H9 (cell line): ENCODE measurements around the gene TPX2. TPM values are rescaled to one million over a fixed set of nuclear protein-coding genes. Genes with fewer than 3 reads are reported as not detected.
A peak's percentile ranks its signal among the peaks of the same experiment; 100 is the strongest.

ENCODE experiments used
- DNase-seq: peaks from one replicate; pipeline ENCODE4 v3.0.0-alpha.2; 2017
- H2AFZ ChIP-seq: one replicate; pipeline ENCODE4 v1.6.1; 2013; ENCODE audit warnings: mild to moderate bottlenecking, low read length, control low read depth, moderate library complexity
- H2AK5ac ChIP-seq: 2 replicates; pipeline ENCODE4 v1.6.1; 2013; ENCODE audit warnings: low read length, control low read depth, mixed read lengths; ENCODE audit not compliant: insufficient read length
- H2BK120ac ChIP-seq: one replicate; pipeline ENCODE4 v1.6.1; 2013; ENCODE audit warnings: low read depth, mild to moderate bottlenecking, low read length, control low read depth, inconsistent platforms; ENCODE audit not compliant: poor library complexity, severe bottlenecking
- H2BK12ac ChIP-seq: 2 replicates; pipeline ENCODE4 v1.6.1; 2013; ENCODE audit warnings: low read length, control low read depth, mixed read lengths, low read depth; ENCODE audit not compliant: insufficient read length
- H2BK15ac ChIP-seq: 2 replicates; pipeline ENCODE4 v1.6.1; 2013; ENCODE audit warnings: low read depth, low read length, control low read depth
- H2BK20ac ChIP-seq: one replicate; pipeline ENCODE4 v1.6.1; 2013; ENCODE audit warnings: low read depth, mild to moderate bottlenecking, low read length, control low read depth, inconsistent platforms; ENCODE audit not compliant: poor library complexity, severe bottlenecking
- H2BK5ac ChIP-seq: 2 replicates; pipeline ENCODE4 v1.6.1; 2013; ENCODE audit warnings: low read length, control low read depth, mixed read lengths; ENCODE audit not compliant: insufficient read length
- H3K14ac ChIP-seq: 2 replicates; pipeline ENCODE4 v1.6.1; 2013; ENCODE audit warnings: low read length, control low read depth; ENCODE audit not compliant: insufficient read depth
- H3K18ac ChIP-seq: 2 replicates; pipeline ENCODE4 v1.6.1; 2013; ENCODE audit warnings: low read depth, mild to moderate bottlenecking, mixed read lengths, low read length, control low read depth; ENCODE audit not compliant: insufficient read length
- H3K23ac ChIP-seq: 2 replicates; pipeline ENCODE4 v1.6.1; 2013; ENCODE audit warnings: low read length, control low read depth, mixed read lengths, low read depth; ENCODE audit not compliant: insufficient read length
- H3K23me2 ChIP-seq: 2 replicates; pipeline ENCODE4 v1.6.1; 2013; ENCODE audit warnings: low read depth, mild to moderate bottlenecking, mixed read lengths, low read length, control low read depth; ENCODE audit not compliant: insufficient read length, poor library complexity, severe bottlenecking
- H3K27ac ChIP-seq: 2 replicates; pipeline ENCODE4 v1.5.1; 2013; ENCODE audit warnings: low read length, control low read depth, mixed read lengths, low read depth; ENCODE audit not compliant: insufficient read length
- H3K27me3 ChIP-seq: 2 replicates; pipeline ENCODE4 v1.6.1; 2013; ENCODE audit warnings: low read length, control low read depth, inconsistent platforms; ENCODE audit not compliant: insufficient read depth
- H3K4ac ChIP-seq: 2 replicates; pipeline ENCODE4 v1.6.1; 2013; ENCODE audit warnings: low read depth, mild to moderate bottlenecking, control low read depth, inconsistent platforms, low read length, moderate library complexity
- H3K4me1 ChIP-seq: 2 replicates; pipeline ENCODE4 v1.6.1; 2013; ENCODE audit warnings: low read length, control low read depth, inconsistent platforms; ENCODE audit not compliant: insufficient read depth
- H3K4me2 ChIP-seq: 2 replicates; pipeline ENCODE4 v1.6.1; 2013; ENCODE audit warnings: low read length, control low read depth, mixed read lengths; ENCODE audit not compliant: insufficient read length, insufficient read depth
- H3K56ac ChIP-seq: 2 replicates; pipeline ENCODE4 v1.6.1; 2013; ENCODE audit warnings: low read depth, mild to moderate bottlenecking, mixed read lengths, low read length, control low read depth; ENCODE audit not compliant: insufficient read length
- H3K79me1 ChIP-seq: 2 replicates; pipeline ENCODE4 v1.6.1; 2013; ENCODE audit warnings: low read depth, mild to moderate bottlenecking, moderate library complexity, low read length, control low read depth, inconsistent platforms; ENCODE audit not compliant: insufficient read depth, poor library complexity, severe bottlenecking
- H3K79me2 ChIP-seq: 2 replicates; pipeline ENCODE4 v1.6.1; 2013; ENCODE audit warnings: low read length, control low read depth, inconsistent platforms; ENCODE audit not compliant: insufficient read depth
- H3K9ac ChIP-seq: 2 replicates; pipeline ENCODE4 v1.6.1; 2013; ENCODE audit warnings: low read length, control low read depth, mixed read lengths; ENCODE audit not compliant: insufficient read length; ENCODE audit errors: extremely low read depth
- H3K9me3 ChIP-seq: one replicate; pipeline ENCODE4 v1.6.1; 2013; ENCODE audit warnings: low read depth, low read length, inconsistent platforms; ENCODE audit not compliant: control insufficient read depth
- H3T11ph ChIP-seq: one replicate; pipeline ENCODE4 v1.6.1; 2013; ENCODE audit warnings: mild to moderate bottlenecking, low read length, control low read depth, inconsistent platforms
- H4K20me1 ChIP-seq: one replicate; pipeline ENCODE4 v1.6.1; 2013; ENCODE audit not compliant: control insufficient read depth, insufficient read length, insufficient read depth
- H4K5ac ChIP-seq: 2 replicates; pipeline ENCODE4 v1.6.1; 2013; ENCODE audit warnings: low read depth, mild to moderate bottlenecking, mixed read lengths, low read length, control low read depth; ENCODE audit not compliant: insufficient read length
- H4K8ac ChIP-seq: replicated peaks from 2 replicates; pipeline ENCODE4 v1.6.1; 2013; ENCODE audit warnings: low read length, control low read depth, mixed read lengths, low read depth; ENCODE audit not compliant: insufficient read length
- H4K91ac ChIP-seq: 2 replicates; pipeline ENCODE4 v1.6.1; 2013; ENCODE audit warnings: low read depth, mild to moderate bottlenecking, moderate library complexity, mixed read lengths, low read length, control low read depth; ENCODE audit not compliant: insufficient read length
- H3K27ac Mint-ChIP-seq, 3 experiments: 2 replicates in 2 of 3; 3 replicates in 1 of 3; pipeline ENCODE4 v1.8.0; 2020 to 2021; ENCODE audit warnings: mixed read lengths in 3 of 3, mild to moderate bottlenecking in 1 of 3, moderate library complexity in 1 of 3
- H3K27me3 Mint-ChIP-seq: 2 replicates; pipeline ENCODE4 v1.8.0; 2021; ENCODE audit warnings: low read depth, mild to moderate bottlenecking, moderate library complexity, mixed read lengths
- H3K36me3 Mint-ChIP-seq, 3 experiments: 2 replicates in 2 of 3; 3 replicates in 1 of 3; pipeline ENCODE4 v1.8.0; 2020 to 2021; ENCODE audit warnings: low read depth in 3 of 3, mixed read lengths in 3 of 3; ENCODE audit not compliant: insufficient read depth in 1 of 3
- H3K4me1 Mint-ChIP-seq, 2 experiments: 2 replicates each; pipeline ENCODE4 v1.8.0; 2020; ENCODE audit warnings: mixed read lengths in 2 of 2
- H3K4me3 Mint-ChIP-seq, 2 experiments: 2 replicates in 1 of 2; 3 replicates in 1 of 2; pipeline ENCODE4 v1.8.0; 2020 to 2021; ENCODE audit warnings: mild to moderate bottlenecking in 2 of 2, mixed read lengths in 2 of 2, moderate library complexity in 1 of 2
- H3K9me3 Mint-ChIP-seq, 2 experiments: 2 replicates in 1 of 2; 3 replicates in 1 of 2; pipeline ENCODE4 v1.8.0; 2020; ENCODE audit warnings: mild to moderate bottlenecking in 2 of 2, mixed read lengths in 2 of 2, moderate library complexity in 1 of 2
- CTCF ChIP-seq: fragments of 200-600 bp; sonication (generic); conservative IDR thresholded peaks from 3 replicates; pipeline ENCODE4 v1.8.0; 2021; ENCODE audit warnings: antibody characterized with exemption, mild to moderate bottlenecking
- WGBS: extraction: QIAGEN DNeasy Blood & Tissue Kit; methylation state at CpG from one replicate; pipeline ENCODE4 v1.1.7; 2013; ENCODE audit warnings: missing lambda C conversion rate, low lambda C conversion rate, mixed read lengths; ENCODE audit not compliant: insufficient read length; ENCODE audit errors: extremely low coverage; 5-methylcytosine and 5-hydroxymethylcytosine counted together
- total RNA-seq: library from RNA; stranded (reverse); gene quantifications from 2 replicates; pipeline ENCODE4 v1.2.1, GENCODE V29; 2021

Gene TPX2
- total RNA-seq, 1 experiment from 2014 or later, result 161 TPM

DNA sequence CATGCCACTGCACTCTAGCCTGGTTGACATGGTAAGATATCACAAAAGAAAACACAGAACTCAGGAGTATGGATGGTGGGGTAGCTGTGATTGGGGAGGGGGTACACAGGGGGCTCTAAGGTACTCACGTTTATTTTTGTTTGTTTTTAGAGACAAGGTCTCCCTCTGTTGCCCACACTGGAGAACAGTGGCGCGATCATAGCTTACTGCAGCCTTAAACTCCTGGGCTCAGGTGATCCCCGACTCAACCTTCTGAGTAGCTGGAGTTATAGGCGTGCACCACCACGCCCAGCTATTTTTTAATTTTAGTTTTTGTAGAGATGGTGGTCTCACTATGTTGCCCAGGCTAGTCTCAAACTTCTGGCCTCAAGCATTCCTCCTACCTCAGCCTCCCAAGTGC, 45.7 kb upstream of the TPX2 start:
- Histone ChIP-seq H4K8ac (no peak overlapping the region), H2AK5ac (no peak overlapping the region), H3K4me1 (0 out of 2 replicates have a peak, but pooled peaks cover 9% of the 10 kb centered on the region), H3K14ac (no peak overlapping the region), H3K23me2 (peaks cover 3% of the 10 kb centered on the region), H2BK5ac (no peak overlapping the region), H2BK12ac (no peak overlapping the region), H3K9ac (no peak overlapping the region), H3K56ac (no peak overlapping the region), H2BK20ac (no peak overlapping the region), H3K18ac (no peak overlapping the region), H2BK15ac (no peak overlapping the region), H3K27ac (no peak overlapping the region), H4K5ac (no peak overlapping the region), H4K20me1 (no peaks in the 10 kb centered on the region), H3K9me3 (no peaks in the 10 kb centered on the region), H3K4ac (no peak overlapping the region), H3K79me1 (peaks cover 3% of the 10 kb centered on the region), H2AFZ (no peak overlapping the region), H3K4me2 (no peak overlapping the region), H4K91ac (no peak overlapping the region), H3K23ac (no peak overlapping the region), H2BK120ac (no peak overlapping the region), H3K27me3 (no peaks in the 10 kb centered on the region), H3K79me2 (no peaks in the 10 kb centered on the region), H3T11ph (no peak overlapping the region)
- Mint-ChIP-seq H3K4me3 (no peak overlapping the region), H3K9me3 (no peaks in the 10 kb centered on the region), H3K4me1 (peaks cover 45 to 48% of the 10 kb centered on the region in 2 experiments), H3K27me3 (no peaks in the 10 kb centered on the region), H3K27ac (peak overlapping the region; percentile 18 to 82 (median 55); a peak in 4 of 7 replicates), H3K36me3 (peaks cover 4 to 38% (median 14%) of the 10 kb centered on the region in 3 experiments)
- TF ChIP-seq CTCF, result no peak; the same call in 2 of the 3 replicates
- DNase-seq, result no peak
- WGBS, result no CpG with 5 or more reads among the region's 6 CpGs
